SW480 (cell line): Measurements from ENCODE around the gene MSLN.

Source experiments
- DNase-seq: peaks from one replicate; pipeline ENCODE4 v3.0.0-alpha.2; 2016; ENCODE audit warnings: low spot score

The MSLN gene

DNA sequence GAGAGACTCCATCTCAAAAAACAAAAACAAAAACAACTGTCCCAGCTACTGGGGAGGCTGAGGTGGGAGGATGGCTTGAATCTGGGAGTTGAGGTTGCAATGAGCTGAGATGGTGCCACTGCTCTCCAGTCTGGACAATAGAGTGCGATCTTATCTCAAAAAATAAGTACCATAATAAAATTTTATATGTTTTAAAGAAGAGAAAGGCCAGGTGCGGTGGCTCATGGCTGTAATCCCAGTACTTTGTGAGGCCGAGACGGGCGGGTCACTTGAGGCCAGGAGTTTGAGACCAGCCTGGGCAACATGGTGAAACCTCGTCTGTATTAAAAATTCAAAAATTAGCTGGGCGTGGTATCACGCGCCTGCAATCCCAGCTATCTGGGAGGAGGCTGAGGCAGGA, 16.3 kb downstream of the MSLN start:
- DNase-seq = no peak

DNA sequence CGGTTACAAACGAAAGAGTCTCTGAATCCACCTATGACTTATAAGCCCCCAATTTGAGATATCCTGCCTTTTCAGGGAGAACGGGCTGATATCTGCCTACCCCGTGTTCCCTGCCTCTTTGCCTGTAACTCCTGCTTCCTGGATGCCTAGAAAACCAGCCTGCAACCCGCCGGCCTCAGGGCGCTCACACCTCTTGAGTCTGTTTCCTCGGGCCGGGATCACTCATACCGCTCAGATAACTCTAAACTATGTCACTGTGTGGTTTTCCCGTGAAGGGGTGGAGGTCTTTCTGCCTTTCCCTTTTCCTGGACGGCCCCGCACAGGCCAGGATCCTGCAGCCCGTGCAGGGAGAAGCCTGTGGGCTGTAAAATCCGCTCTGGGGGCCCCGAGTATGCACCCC, 17.3 kb downstream of the MSLN start:
- peak; percentile 42 for DNase-seq

- DNase-seq = no peak
These were observed 17.9 kb downstream of the MSLN start for GRCh38 chr16:778447-778846.

GRCh38 chr16:778909-779527, 18.5 kb downstream of the MSLN start:
- DNase-seq = no peak

GRCh38 chr16:779561-779960, 19.0 kb downstream of the MSLN start:
- DNase-seq = no peak

GRCh38 chr16:780296-780695, 19.8 kb downstream of the MSLN start:
- no peak for DNase-seq

- no peak for DNase-seq
These were observed 20.9 kb downstream of the MSLN start for GRCh38 chr16:781346-782010.

- DNase-seq = no peak
These were observed 21.7 kb downstream of the MSLN start for GRCh38 chr16:782258-782657.

DNA sequence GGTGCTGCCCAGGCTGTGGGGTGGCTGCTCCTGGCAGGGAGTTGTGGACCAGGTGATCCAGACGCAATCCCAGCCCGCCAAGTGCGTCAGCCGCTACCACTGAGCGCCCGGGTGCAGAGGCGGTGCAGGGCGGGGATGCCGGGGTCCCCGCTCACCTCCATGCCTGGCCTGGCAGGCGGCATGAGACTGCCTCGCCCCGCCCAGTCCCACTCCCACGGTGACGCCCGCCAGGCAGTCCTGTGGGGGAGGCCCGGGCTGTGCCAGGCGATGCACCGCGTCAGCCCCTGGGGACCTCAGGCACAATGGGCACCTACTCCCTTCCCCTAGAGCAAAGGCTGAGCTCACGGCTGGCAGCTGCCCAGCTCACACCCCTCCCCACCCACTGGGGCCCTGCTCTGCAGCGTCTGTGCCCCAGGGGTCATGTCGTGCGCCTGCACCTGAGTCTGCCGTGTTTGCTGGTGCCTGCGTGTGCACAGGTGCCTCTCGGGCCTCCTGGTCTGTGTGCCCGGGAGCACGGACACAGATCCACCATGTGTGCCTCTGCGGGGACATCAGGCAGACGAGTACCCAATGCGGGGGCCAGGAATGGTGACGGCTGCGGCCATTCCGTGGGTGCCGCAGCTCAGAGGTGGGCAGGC, 22.4 kb downstream of the MSLN start:
- peak; percentile 35 for DNase-seq

GRCh38 chr16:783404-784161, 23.0 kb downstream of the MSLN start:
- DNase-seq = no peak

GRCh38 chr16:784431-784830, 23.9 kb downstream of the MSLN start:
- DNase-seq = no peak

- peak; percentile 44 for DNase-seq
These were observed 25.3 kb downstream of the MSLN start for GRCh38 chr16:785563-786535.

- DNase-seq = no peak
These were observed 26.9 kb downstream of the MSLN start for GRCh38 chr16:787321-787966.

- no peak for DNase-seq
These were observed 27.5 kb downstream of the MSLN start, which contains the start of gene RPUSD1 for GRCh38 chr16:787978-788398. TSS of gene RPUSD1 (minus strand) at chr16:788381. CDS start at chr16:787737, 644 bp downstream.

GRCh38 chr16:788399-789126, 28.0 kb downstream of the MSLN start, which contains the start of gene CHTF18:
TSS of gene CHTF18 (plus strand) at chr16:788620. CDS start at chr16:788685, 65 bp downstream.
- peak; percentile 86 for DNase-seq

DNA sequence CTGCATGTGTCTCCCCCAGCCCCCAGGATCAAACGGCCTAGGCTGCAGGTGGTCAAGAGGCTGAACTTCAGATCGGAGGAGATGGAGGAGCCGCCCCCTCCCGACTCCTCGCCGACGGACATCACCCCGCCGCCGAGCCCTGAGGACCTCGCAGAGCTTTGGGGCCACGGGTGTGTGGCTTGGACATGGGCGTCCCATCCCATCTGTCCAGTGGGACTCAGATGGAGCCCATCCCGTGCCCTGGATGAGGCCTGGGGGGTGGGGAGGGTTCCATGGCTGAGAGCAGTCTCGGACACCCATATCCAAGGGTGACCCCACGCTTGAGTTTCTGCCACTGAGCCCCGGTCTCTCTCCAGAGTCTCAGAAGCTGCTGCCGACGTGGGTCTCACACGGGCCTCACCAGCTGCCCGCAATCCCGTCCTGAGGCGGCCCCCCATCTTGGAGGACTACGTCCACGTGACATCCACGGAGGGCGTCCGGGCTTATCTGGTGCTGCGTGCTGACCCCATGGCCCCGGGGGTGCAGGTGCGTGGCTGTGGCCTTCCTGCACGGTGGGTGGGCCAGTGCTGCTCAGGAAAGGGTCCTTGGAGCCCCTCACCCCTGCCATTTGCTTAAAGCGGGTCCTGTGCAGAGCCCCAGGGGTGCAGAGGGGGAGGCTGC, 28.8 kb downstream of the MSLN start:
- no peak for DNase-seq

DNA sequence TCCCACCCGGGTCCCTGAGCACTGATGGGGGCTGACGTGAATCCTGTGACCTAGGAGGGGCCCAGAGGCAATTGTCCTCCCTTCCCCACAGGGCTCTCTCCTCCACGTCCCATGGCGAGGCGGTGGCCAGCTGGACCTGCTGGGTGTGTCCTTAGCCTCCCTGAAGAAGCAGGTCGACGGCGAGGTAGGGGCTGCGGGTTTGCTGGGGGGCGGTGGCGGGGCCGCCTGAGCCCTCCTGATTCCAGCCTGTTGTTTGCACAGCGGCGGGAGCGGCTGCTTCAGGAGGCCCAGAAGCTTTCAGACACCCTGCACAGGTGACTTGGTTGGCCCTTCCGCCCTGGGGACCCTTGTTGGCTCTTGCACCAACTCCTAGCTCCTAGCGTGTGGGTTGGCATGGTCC, 29.6 kb downstream of the MSLN start:
- DNase-seq = no peak

GRCh38 chr16:791131-791530, 30.6 kb downstream of the MSLN start:
- no peak for DNase-seq

DNA sequence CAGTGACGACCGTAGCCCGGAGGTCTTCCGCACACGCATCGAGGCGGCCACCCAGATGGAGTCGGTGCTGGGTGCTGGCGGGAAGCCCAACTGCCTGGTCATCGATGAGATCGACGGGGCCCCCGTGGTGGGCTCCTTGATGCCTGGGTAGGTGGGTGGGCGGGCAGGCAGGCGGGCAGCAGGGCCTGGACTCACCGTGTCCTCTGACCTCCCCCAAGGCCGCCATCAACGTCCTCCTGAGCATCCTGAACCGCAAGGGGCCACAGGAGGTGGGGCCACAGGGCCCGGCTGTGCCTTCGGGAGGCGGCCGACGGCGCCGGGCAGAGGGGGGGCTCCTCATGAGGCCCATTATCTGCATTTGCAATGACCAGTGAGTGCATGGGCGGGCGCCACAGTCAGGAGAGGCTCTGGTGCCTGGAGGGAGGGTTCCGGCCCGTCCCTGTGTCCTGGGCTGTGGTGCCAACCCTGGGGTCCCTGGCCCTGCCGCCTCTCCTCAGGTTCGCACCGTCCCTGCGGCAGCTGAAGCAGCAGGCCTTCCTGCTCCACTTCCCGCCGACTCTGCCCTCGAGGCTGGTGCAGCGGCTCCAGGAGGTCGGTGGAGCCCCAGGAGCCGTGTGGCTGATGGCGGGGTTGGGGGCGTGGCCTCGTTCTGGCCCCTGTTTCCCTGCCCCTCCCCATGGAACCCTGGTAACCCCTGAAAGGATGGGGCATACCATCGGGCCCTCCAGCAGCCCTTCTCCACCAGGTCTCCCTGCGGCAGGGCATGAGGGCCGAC, 31.9 kb downstream of the MSLN start:
- no peak for DNase-seq
